Ascending aorta (tissue), 2 donors: Measurements from ENCODE around the gene FASTKD1. TPM values are rescaled to one million over a fixed set of nuclear protein-coding genes. Genes with fewer than 3 reads are reported as not detected.
"Not testable (repeated sequence)": the region's sequence is repeated elsewhere in the genome, so short reads cannot be mapped to it uniquely, and the experiment has no call there.

Experiments
- DNase-seq, 2 donors: peaks; one replicate each; pipeline ENCODE4 v3.0.0-alpha.2; 2019; ENCODE audit warnings: low spot score in 2 of 2
- H3K27ac ChIP-seq, 2 donors: fragments of 200-600 bp; sonication (generic); one replicate each; pipeline ENCODE4 v1.5.1; 2016 to 2017; ENCODE audit warnings: mild to moderate bottlenecking in 1 of 2
- H3K27me3 ChIP-seq: fragments of 200-600 bp; sonication (generic); one replicate; pipeline ENCODE4 v1.5.1; 2017
- H3K36me3 ChIP-seq, 2 donors: fragments of 200-600 bp; sonication (generic); one replicate each; pipeline ENCODE4 v1.5.1; 2016
- H3K4me1 ChIP-seq, 2 donors: fragments of 200-600 bp; sonication (generic); one replicate each; pipeline ENCODE4 v1.5.1; 2016 to 2017; ENCODE audit warnings: mild to moderate bottlenecking in 1 of 2
- H3K4me3 ChIP-seq, 2 donors: fragments of 200-600 bp; sonication (generic); one replicate each; pipeline ENCODE4 v1.5.1; 2016 to 2017; ENCODE audit warnings: mild to moderate bottlenecking in 1 of 2
- H3K9me3 ChIP-seq, 2 donors: fragments of 200-600 bp; sonication (generic); one replicate each; pipeline ENCODE4 v1.5.1; 2016
- CTCF ChIP-seq, 3 experiments: fragments of 200-600 bp in 2 of 3; fragments of 450-650 bp in 1 of 3; sonication (generic) in 2 of 3; IDR thresholded peaks; one replicate each; pipeline ENCODE4 v1.5.1; 2016 to 2019; ENCODE audit warnings: antibody characterized with exemption in 3 of 3, mild to moderate bottlenecking in 1 of 3, moderate library complexity in 1 of 3
- intact Hi-C: fragments of 100-400 bp; cut with DNase I; formaldehyde crosslinking; loops from one replicate; pipeline ENCODE4 v1.15.1; 2023
- total RNA-seq: library from RNA; depleted of rRNA; stranded (reverse); fragments of >200 nt; gene quantifications from one replicate; pipeline ENCODE4 v1.1.0, GENCODE V29; 2016

The FASTKD1 gene
- total RNA-seq, 1 donor from 2014 or later: 5.5 TPM

- Histone ChIP-seq H3K36me3 (peaks cover 0 to 21% of the 10 kb centered on the region in 2 donors), H3K27ac (no peak overlapping the region), H3K27me3 (no peaks in the 10 kb centered on the region), H3K4me1 (no peaks in the 10 kb centered on the region), H3K4me3 (no peak overlapping the region), H3K9me3 (no peaks in the 10 kb centered on the region)
- DNase-seq: no peak
- intact Hi-C loops: no loop called here
- TF ChIP-seq CTCF (IDR thresholded peaks at IDR 0.05): no peak
Observed at GRCh38 chr2:169540146-169540545, 33.5 kb downstream of the FASTKD1 start.

GRCh38 chr2:169539460-169539859, 34.2 kb downstream of the FASTKD1 start:
- H3K4me3 ChIP-seq, H3K9me3 ChIP-seq, H3K27ac ChIP-seq, H3K27me3 ChIP-seq, DNase-seq, H3K4me1 ChIP-seq, intact Hi-C loops: not testable (repeated sequence)
- H3K36me3 ChIP-seq: peaks cover 0 to 16% of the 10 kb centered on the region in 2 donors

- peak; percentile 37 to 71 (median 67) for TF ChIP-seq CTCF (IDR thresholded peaks at IDR 0.05)
- no peak overlapping the region for H3K27ac ChIP-seq
- DNase-seq: peak in 1 of 2 donors; percentile 71
- H3K27me3 ChIP-seq: no peaks in the 10 kb centered on the region
- H3K36me3 ChIP-seq: peaks cover 5 to 13% of the 10 kb centered on the region in 2 donors
- no peak overlapping the region for H3K4me3 ChIP-seq
- no peaks in the 10 kb centered on the region for H3K9me3 ChIP-seq
- no peaks in the 10 kb centered on the region for H3K4me1 ChIP-seq
- intact Hi-C loops: loop anchor here (10.0 kb wide), 1 partner anchor 397 kb away; no protein-coding TSS in a partner anchor
Observed at GRCh38 chr2:169528271-169528701, 45.4 kb downstream of the FASTKD1 start.

- intact Hi-C loops: loop anchor here (10.0 kb wide), 1 partner anchor 398 kb away; no protein-coding TSS in a partner anchor
- TF ChIP-seq CTCF (IDR thresholded peaks at IDR 0.05): no peak
- Histone ChIP-seq H3K9me3 (no peaks in the 10 kb centered on the region), H3K4me1 (no peaks in the 10 kb centered on the region), H3K36me3 (peaks cover 3 to 19% of the 10 kb centered on the region in 2 donors), H3K27me3 (no peaks in the 10 kb centered on the region), H3K27ac (no peak overlapping the region), H3K4me3 (no peak overlapping the region)
- DNase-seq: no peak
Observed at GRCh38 chr2:169526451-169526850, 47.2 kb downstream of the FASTKD1 start.

- no peak for TF ChIP-seq CTCF (IDR thresholded peaks at IDR 0.05)
- no peak for DNase-seq
- H3K4me3 ChIP-seq: no peak overlapping the region
- no peaks in the 10 kb centered on the region for H3K9me3 ChIP-seq
- intact Hi-C loops: loop anchor here (10.0 kb wide), 1 partner anchor 399 kb away; no protein-coding TSS in a partner anchor
- H3K27ac ChIP-seq: no peak overlapping the region
- H3K27me3 ChIP-seq: no peaks in the 10 kb centered on the region
- H3K4me1 ChIP-seq: no peaks in the 10 kb centered on the region
- H3K36me3 ChIP-seq: peaks cover 3 to 18% of the 10 kb centered on the region in 2 donors
Observed at GRCh38 chr2:169525434-169525833, 48.2 kb downstream of the FASTKD1 start.

- Histone ChIP-seq H3K27ac (no peak overlapping the region), H3K36me3 (peaks cover 0 to 11% of the 10 kb centered on the region in 2 donors), H3K4me3 (no peak overlapping the region), H3K9me3 (no peaks in the 10 kb centered on the region), H3K27me3 (no peaks in the 10 kb centered on the region), H3K4me1 (no peaks in the 10 kb centered on the region)
- no peak for DNase-seq
- no peak for TF ChIP-seq CTCF (IDR thresholded peaks at IDR 0.05)
- intact Hi-C loops: loop anchor here (10.0 kb wide), 1 partner anchor 401 kb away; no protein-coding TSS in a partner anchor
Observed at GRCh38 chr2:169523681-169524080, 50.0 kb downstream of the FASTKD1 start.
